K562 (cell line): Measurements from ENCODE around the gene VSNL1. TPM values are rescaled to one million over a fixed set of nuclear protein-coding genes. Genes with fewer than 3 reads are reported as not detected.

Experiments
- ATAC-seq: fragments of 200-7000 bp; cut with Tn5 transposase; 3 replicates; pipeline ENCODE4 v1.9.1; 2020; ENCODE audit warnings: moderate library complexity
- BruUV-seq: library from RNA; stranded (reverse); fragments of 400-500 nt; replicated peaks from 2 replicates; lab custom pipeline; 2021; lab: Mats Ljungman, UMichigan
- CTCF ChIA-PET: fragments of 300-600 bp; formaldehyde crosslinking; extraction: SDS; loops from one replicate; lab custom pipeline; 2021; ENCODE audit warnings: low intra/inter-chr PET ratio; lab: Yijun Ruan, JAX
- POLR2A ChIA-PET: fragments of 300-600, 350-650 bp; sonication (Branson Sonifier 250); formaldehyde crosslinking; extraction: SDS; loops from one replicate; lab custom pipeline; 2021; ENCODE audit warnings: antibody characterized with exemption, inconsistent platforms; lab: Yijun Ruan, JAX
- DNase-seq, 4 experiments: peaks; one replicate each; pipeline versions ENCODE4 v3.0.0 to v3.0.0-alpha.2; 2011 to 2018; ENCODE audit warnings: low spot score in 3 of 4, mixed read lengths in 3 of 4; ENCODE audit errors: extremely low read depth in 1 of 4
- FAIRE-seq: peaks from 2 replicates; lab custom pipeline; 2011; peaks lifted over from hg19 to GRCh38; lab: Jason Lieb, UNC
- H2AFZ ChIP-seq: 2 replicates; pipeline ENCODE4 v1.6.0; 2011; ENCODE audit warnings: low read depth, low read length, control low read depth, inconsistent platforms
- H3K27ac ChIP-seq: fragments of 200-600 bp; 3 replicates; pipeline ENCODE4 v1.8.0; 2011; ENCODE audit warnings: low read depth, mild to moderate bottlenecking, control low read depth, inconsistent platforms, low read length, moderate library complexity, mixed read lengths; ENCODE audit errors: extremely low read depth
- H3K27me3 ChIP-seq, 2 experiments: fragments of 300-600 bp in 1 of 2; 2 replicates in 1 of 2; 3 replicates in 1 of 2; pipeline versions ENCODE4 v1.6.0 to v1.8.0; 2011; ENCODE audit warnings: inconsistent platforms in 2 of 2, low read length in 2 of 2, mild to moderate bottlenecking in 1 of 2, mixed read lengths in 1 of 2, moderate library complexity in 1 of 2; ENCODE audit not compliant: control insufficient read depth in 2 of 2, insufficient read depth in 2 of 2
- H3K36me3 ChIP-seq: fragments of 300-600 bp; 3 replicates; pipeline ENCODE4 v1.8.0; 2011; ENCODE audit warnings: mild to moderate bottlenecking, low read length, inconsistent platforms; ENCODE audit not compliant: control insufficient read depth, insufficient read depth
- H3K4me1 ChIP-seq, 2 experiments: fragments of 200-600 bp in 1 of 2; replicated peaks in 1 of 2; 2 replicates in 1 of 2; 3 replicates in 1 of 2; pipeline versions ENCODE4 v1.5.1 to v1.8.0; 2011; ENCODE audit warnings: inconsistent platforms in 2 of 2, low read length in 2 of 2, mild to moderate bottlenecking in 1 of 2, mixed read lengths in 1 of 2, moderate library complexity in 1 of 2; ENCODE audit not compliant: control insufficient read depth in 2 of 2, insufficient read depth in 2 of 2
- H3K4me2 ChIP-seq: 2 replicates; pipeline ENCODE4 v1.6.1; 2011; ENCODE audit warnings: low read length, control low read depth, inconsistent platforms, mixed read lengths; ENCODE audit not compliant: insufficient read depth
- H3K4me3 ChIP-seq: fragments of 200-600 bp; sonication (generic), shearing (Covaris generic); 2 replicates; pipeline ENCODE4 v1.5.1; 2016; ENCODE audit warnings: control low read depth, inconsistent platforms
- H3K79me2 ChIP-seq: fragments of 200-600 bp; 3 replicates; pipeline ENCODE4 v1.8.0; 2011; ENCODE audit warnings: low read length, inconsistent platforms; ENCODE audit not compliant: control insufficient read depth, insufficient read depth
- H3K9ac ChIP-seq, 2 experiments: 2 replicates each; pipeline versions ENCODE4 v1.6.0 to v1.6.1; 2011; ENCODE audit warnings: low read depth in 2 of 2, low read length in 2 of 2, control low read depth in 1 of 2, inconsistent platforms in 1 of 2, mild to moderate bottlenecking in 1 of 2, mixed read lengths in 1 of 2; ENCODE audit not compliant: insufficient read depth in 1 of 2
- H3K9me1 ChIP-seq: one replicate; pipeline ENCODE4 v1.6.0; 2011; ENCODE audit warnings: inconsistent platforms, mild to moderate bottlenecking, low read length, moderate library complexity; ENCODE audit not compliant: control insufficient read depth, insufficient read depth
- H3K9me3 ChIP-seq: replicated peaks from 2 replicates; pipeline ENCODE4 v1.5.1; 2011; ENCODE audit warnings: low read depth, low read length, inconsistent platforms; ENCODE audit not compliant: control insufficient read depth, insufficient read depth
- H4K20me1 ChIP-seq: replicated peaks from 2 replicates; pipeline ENCODE4 v1.6.1; 2011; ENCODE audit warnings: low read length, inconsistent platforms, mixed read lengths; ENCODE audit not compliant: control insufficient read depth, insufficient read depth
- ATF7 ChIP-seq: fragments of 450-650 bp; IDR thresholded peaks from 2 replicates; pipeline ENCODE4 v1.7.1; 2014; ENCODE audit warnings: mild to moderate bottlenecking, moderate library complexity
- BCL6 ChIP-seq: fragments of 250-450 bp; sonication (Bioruptor Pico); IDR thresholded peaks from 2 replicates; pipeline ENCODE4 v1.4.0; 2020
- BHLHE40 ChIP-seq: IDR thresholded peaks from 2 replicates; pipeline ENCODE4 v1.6.1; 2011; ENCODE audit warnings: low read length, improper control_type of control experiment
- C11orf30 ChIP-seq: fragments of 450-650 bp; IDR thresholded peaks from 2 replicates; pipeline ENCODE4 v1.6.1; 2016; ENCODE audit warnings: low read depth, mild to moderate bottlenecking
- IRF1 ChIP-seq: sonication (generic); formaldehyde crosslinking; IDR thresholded peaks from 2 replicates; pipeline ENCODE4 v1.8.0; 2022; ENCODE audit warnings: missing genetic modification reagents, mild to moderate bottlenecking, borderline replicate concordance
- MAFF ChIP-seq: IDR thresholded peaks from 2 replicates; pipeline ENCODE4 v1.6.1; 2012; ENCODE audit warnings: low read length, improper control_type of control experiment
- MAFG ChIP-seq: fragments of 450-650 bp; conservative IDR thresholded peaks from 2 replicates; pipeline ENCODE4 v1.6.1; 2016; ENCODE audit warnings: missing genetic modification characterization, missing compliant biosample characterization
- MAFK ChIP-seq: IDR thresholded peaks from 2 replicates; pipeline ENCODE4 v1.6.1; 2011; ENCODE audit warnings: low read length, improper control_type of control experiment
- NFE2 ChIP-seq: IDR thresholded peaks from 2 replicates; pipeline ENCODE4 v1.6.1; 2014; ENCODE audit warnings: antibody characterized with exemption, low read depth
- POLR2G ChIP-seq: fragments of 200-400 bp; formaldehyde crosslinking; IDR thresholded peaks from 2 replicates; pipeline ENCODE4 v1.6.1; 2017; ENCODE audit warnings: low read depth, mild to moderate bottlenecking, antibody characterized with exemption, low read length, moderate library complexity
- YY1 ChIP-seq, 3 experiments: IDR thresholded peaks; 2 replicates each; pipeline ENCODE4 v1.6.1; 2011; ENCODE audit warnings: low read length in 2 of 3, mild to moderate bottlenecking in 2 of 3, moderate library complexity in 2 of 3, borderline replicate concordance in 1 of 3, control low read depth in 1 of 3, low read depth in 1 of 3; ENCODE audit not compliant: insufficient read depth in 3 of 3, insufficient replicate concordance in 2 of 3, control insufficient read depth in 1 of 3, insufficient read length in 1 of 3; ENCODE audit errors: extremely low read depth in 1 of 3
- ZNF280A ChIP-seq: fragments of 450-650 bp; IDR thresholded peaks from 2 replicates; pipeline ENCODE4 v1.6.1; 2018; ENCODE audit warnings: mild to moderate bottlenecking, low read depth; ENCODE audit not compliant: partially characterized antibody
- ZNF316 ChIP-seq: fragments of 450-650 bp; IDR thresholded peaks from 2 replicates; pipeline ENCODE4 v1.6.1; 2016
- ZNF609 ChIP-seq: sonication (generic); formaldehyde crosslinking; IDR thresholded peaks from 2 replicates; pipeline ENCODE4 v1.8.1; 2023; ENCODE audit warnings: missing genetic modification reagents, mild to moderate bottlenecking, borderline replicate concordance
- WGBS: fragments of 100-300 bp; shearing (Covaris generic); methylation state at CpG from one replicate; pipeline ENCODE4 v1.1.6; 2016; ENCODE audit warnings: low coverage, mixed read lengths; ENCODE audit not compliant: insufficient coverage; ENCODE audit errors: missing lambda C conversion rate; 5-methylcytosine and 5-hydroxymethylcytosine counted together
- in situ Hi-C: fragments of 300-500 bp; cut with MboI; formaldehyde crosslinking; loops from 4 replicates; pipeline ENCODE4 v1.15.0; 2018; ENCODE audit warnings: inconsistent platforms, mixed read lengths
- intact Hi-C: fragments of 100-400 bp; cut with micrococcal nuclease; formaldehyde crosslinking; loops from 2 replicates; pipeline ENCODE4 v1.14.2; 2022
- polyA plus RNA-seq, 8 experiments: library from polyadenylated mRNA; depleted of rRNA in 4 of 8; stranded (reverse) in 5 of 8; unstranded in 3 of 8; fragments of >200 nt; fragmentation: Nextera tagmentation in 2 of 8; fragmentation: Illumina TruSeq in 1 of 8; extraction: Ambion mirVana in 2 of 8; extraction: Trizol in 1 of 8; gene quantifications; 2 replicates each; pipeline versions ENCODE4 v1.2.1 to v1.2.3, GENCODE V29; 2011 to 2014; ENCODE audit warnings: inconsistent platforms in 1 of 8, missing spikeins in 1 of 8
- total RNA-seq, 7 experiments: library from RNA; depleted of rRNA in 6 of 7; stranded (reverse); fragments of >200 nt in 6 of 7; fragmentation: Illumina TruSeq in 2 of 7; extraction: Trizol in 2 of 7; gene quantifications; 2 replicates each; pipeline versions ENCODE4 v1.2.1 to v1.2.3, GENCODE V29; 2011 to 2021; ENCODE audit warnings: low replicate concordance in 1 of 7

VSNL1 gene
- total and polyA plus RNA-seq, 9 of the 15 experiments (the other 6 are each of a cell fraction or from before 2014, with no cell fraction given): 0.20 TPM; not detected in 8

GRCh38 chr2:17627434-17627833 is 86.9 kb downstream of the VSNL1 start:
- Histone ChIP-seq H3K9me1 (no peaks in the 10 kb centered on the region), H2AFZ (no peak overlapping the region), H3K4me2 (no peak overlapping the region), H3K27ac (no peak overlapping the region), H3K36me3 (no peaks in the 10 kb centered on the region), H3K9ac (no peak overlapping the region), H3K9me3 (no peaks in the 10 kb centered on the region), H3K4me1 (peaks cover 3 to 7% of the 10 kb centered on the region in 2 experiments; a peak in 4 of 5 replicates), H3K79me2 (no peaks in the 10 kb centered on the region), H3K4me3 (no peak overlapping the region), H4K20me1 (no peaks in the 10 kb centered on the region; the same call in 1 of the 2 replicates), H3K27me3 (no peaks in the 10 kb centered on the region)
- in situ Hi-C loops: no loop called here
- POLR2A ChIA-PET: no interaction called here
- 0% methylated on average over 2 of the region's 2 CpGs for WGBS
- no TSS peak for BruUV-seq
- ATAC-seq (peak; percentile 68), DNase-seq (peak in 2 of 4 experiments; percentile 23 to 34), FAIRE-seq (peak; percentile 6)
- CTCF ChIA-PET: no interaction called here
- intact Hi-C loops: no loop called here
- TF ChIP-seq ZNF316: peak; percentile 85
- no peak for TF ChIP-seq IRF1 (CRISPR knock-in tag)
- TF ChIP-seq POLR2G: no peak
- TF ChIP-seq MAFK: peak; percentile 32; the same call in 1 of the 2 replicates
- 0 out of 2 replicates have a peak, but pooled peaks have one; percentile 15 for TF ChIP-seq ATF7
- TF ChIP-seq BHLHE40: no peak
- TF ChIP-seq MAFG (tag): 0 out of 2 replicates have a peak, but pooled peaks have one; percentile 11
- TF ChIP-seq YY1 (IDR thresholded peaks at IDR 0.05; ENCODE audit: borderline replicate concordance in 1 of 3, control insufficient read depth in 1 of 3, extremely low read depth in 1 of 3, insufficient read depth in 3 of 3, insufficient read length in 1 of 3, insufficient replicate concordance in 2 of 3, low read depth in 1 of 3, low read length in 2 of 3): no peak
- TF ChIP-seq ZNF609: no peak
- TF ChIP-seq C11orf30: peak; percentile 65
- no peak for TF ChIP-seq BCL6 (CRISPR knock-in tag)
- peak; percentile 30; the same call in 1 of the 2 replicates for TF ChIP-seq MAFF
- no peak for TF ChIP-seq ZNF280A
- peak; percentile 66 for TF ChIP-seq NFE2
